ENCODE results near the gene MARCHF10.

- TF ChIP-seq CTCF (IDR thresholded peaks at IDR 0.05) (no peak), EP300 (IDR thresholded peaks at IDR 0.05) (no peak), POLR2A (IDR thresholded peaks at IDR 0.05) (no peak), POLR2AphosphoS5 (IDR thresholded peaks at IDR 0.05) (no peak)
Measured at GRCh38 chr17:62719586-62719985, 88.5 kb downstream of the MARCHF10 start.
